OCI-LY3 (cell line): ENCODE results near the gene TMEM94.
"Not testable (repeated sequence)": the region's sequence is repeated elsewhere in the genome, so short reads cannot be mapped to it uniquely, and the experiment has no call there.

Experiments
- EZH2phosphoT487 ChIP-seq: fragments of 200-600 bp; shearing (Covaris generic); IDR thresholded peaks from 2 replicates; pipeline ENCODE4 v1.6.1; 2018; ENCODE audit warnings: antibody characterized with exemption, mixed run types, low read depth
- TF ChIP-seq, protein P1 (sequence below): fragments of 200-600, 300-600 bp; sonication (generic); IDR thresholded peaks from 2 replicates; pipeline ENCODE4 v1.5.1; 2014; ENCODE audit warnings: antibody characterized with exemption, low read length, low read depth

DNA sequence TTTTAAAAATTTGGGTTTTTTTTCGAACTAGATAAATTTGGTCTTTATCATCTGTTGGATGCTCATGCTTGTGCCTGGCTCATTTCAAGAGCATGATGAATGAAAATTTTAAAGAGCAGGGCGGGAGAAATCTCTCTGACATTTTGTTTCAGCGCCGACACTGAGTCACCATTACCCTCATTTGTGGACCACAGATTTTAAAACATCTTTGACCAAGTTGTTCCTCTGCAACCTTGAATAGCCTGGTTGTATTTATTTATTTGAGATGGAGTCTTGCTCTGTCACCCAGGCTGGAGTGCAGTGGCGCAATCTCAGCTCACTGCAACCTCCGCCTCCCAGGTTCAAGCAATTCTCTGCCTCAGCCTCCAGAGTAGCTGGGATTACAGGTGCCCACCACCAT lies 22.0 kb upstream of the TMEM94 start:
- TF ChIP-seq, protein P1, sequence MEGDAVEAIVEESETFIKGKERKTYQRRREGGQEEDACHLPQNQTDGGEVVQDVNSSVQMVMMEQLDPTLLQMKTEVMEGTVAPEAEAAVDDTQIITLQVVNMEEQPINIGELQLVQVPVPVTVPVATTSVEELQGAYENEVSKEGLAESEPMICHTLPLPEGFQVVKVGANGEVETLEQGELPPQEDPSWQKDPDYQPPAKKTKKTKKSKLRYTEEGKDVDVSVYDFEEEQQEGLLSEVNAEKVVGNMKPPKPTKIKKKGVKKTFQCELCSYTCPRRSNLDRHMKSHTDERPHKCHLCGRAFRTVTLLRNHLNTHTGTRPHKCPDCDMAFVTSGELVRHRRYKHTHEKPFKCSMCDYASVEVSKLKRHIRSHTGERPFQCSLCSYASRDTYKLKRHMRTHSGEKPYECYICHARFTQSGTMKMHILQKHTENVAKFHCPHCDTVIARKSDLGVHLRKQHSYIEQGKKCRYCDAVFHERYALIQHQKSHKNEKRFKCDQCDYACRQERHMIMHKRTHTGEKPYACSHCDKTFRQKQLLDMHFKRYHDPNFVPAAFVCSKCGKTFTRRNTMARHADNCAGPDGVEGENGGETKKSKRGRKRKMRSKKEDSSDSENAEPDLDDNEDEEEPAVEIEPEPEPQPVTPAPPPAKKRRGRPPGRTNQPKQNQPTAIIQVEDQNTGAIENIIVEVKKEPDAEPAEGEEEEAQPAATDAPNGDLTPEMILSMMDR: not testable (repeated sequence)
- TF ChIP-seq EZH2phosphoT487: not testable (repeated sequence)
